ENCODE measurements around the gene YWHAG. TPM values are rescaled to one million over a fixed set of nuclear protein-coding genes. Genes with fewer than 3 reads are reported as not detected.
"Not testable (repeated sequence)": the region's sequence is repeated elsewhere in the genome, so short reads cannot be mapped to it uniquely, and the experiment has no call there.

The YWHAG gene
- total RNA-seq, 2 experiments from 2014 or later = 62.7 to 66.5 TPM

- no peaks in the 10 kb centered on the region for H3K9me3 Mint-ChIP-seq
- ATAC-seq (ENCODE audit: low read depth) = peak; percentile 20
- peak overlapping the region; percentile 100 for H3K27ac Mint-ChIP-seq
- no peaks in the 10 kb centered on the region for H3K27me3 Mint-ChIP-seq
- peaks cover 22% of the 10 kb centered on the region for H3K4me1 Mint-ChIP-seq
- peak; percentile 64 for DNase-seq
- peak overlapping the region; percentile 98 for H3K4me3 Mint-ChIP-seq
- POLR2A ChIA-PET = interaction anchor here (0.6 to 3.5 kb wide), 18 partner anchors 9 to 440 kb away, joined by 3 to 54 read pairs (median 6); partner anchors contain the start of genes MDH2, RHBDD2, STYXL1 and YWHAG
- H3K36me3 Mint-ChIP-seq = peaks cover 3% of the 10 kb centered on the region
These were observed 40.1 kb downstream of the YWHAG start for GRCh38 chr7:76318488-76319353.

GRCh38 chr7:76317782-76318487, 40.9 kb downstream of the YWHAG start:
- POLR2A ChIA-PET = interaction anchor here (0.6 to 3.5 kb wide), 22 partner anchors 9 to 439 kb away, joined by 3 to 54 read pairs (median 4); partner anchors contain the start of genes HSPB1, MDH2, RHBDD2 and STYXL1
- no peaks in the 10 kb centered on the region for H3K9me3 Mint-ChIP-seq
- peak overlapping the region; percentile 98 for H3K4me3 Mint-ChIP-seq
- H3K36me3 Mint-ChIP-seq = peaks cover 3% of the 10 kb centered on the region
- H3K27ac Mint-ChIP-seq = peak overlapping the region; percentile 100
- peak; percentile 96 for ATAC-seq (ENCODE audit: low read depth)
- peak; percentile 96 for DNase-seq
- peaks cover 22% of the 10 kb centered on the region for H3K4me1 Mint-ChIP-seq
- no peaks in the 10 kb centered on the region for H3K27me3 Mint-ChIP-seq

- no peaks in the 10 kb centered on the region for H3K27me3 Mint-ChIP-seq
- no peaks in the 10 kb centered on the region for H3K9me3 Mint-ChIP-seq
- H3K36me3 Mint-ChIP-seq = peaks cover 3% of the 10 kb centered on the region
- DNase-seq (no peak), ATAC-seq (ENCODE audit: low read depth) (no peak)
- H3K4me3 Mint-ChIP-seq = peak overlapping the region; percentile 98
- H3K4me1 Mint-ChIP-seq = peaks cover 20% of the 10 kb centered on the region
- H3K27ac Mint-ChIP-seq = peak overlapping the region; percentile 100
- POLR2A ChIA-PET = interaction anchor here (0.6 to 3.5 kb wide), 16 partner anchors 8 to 1660 kb away, joined by 3 to 54 read pairs (median 6); partner anchors contain the start of genes GTF2I, HSPB1, MDH2 and RHBDD2
These were observed 41.6 kb downstream of the YWHAG start for GRCh38 chr7:76316984-76317781.

- no peak for ATAC-seq (ENCODE audit: low read depth)
- no peaks in the 10 kb centered on the region for H3K9me3 Mint-ChIP-seq
- H3K27ac Mint-ChIP-seq = no peak overlapping the region
These were observed 43.4 kb downstream of the YWHAG start for GRCh38 chr7:76315364-76315763.

GRCh38 chr7:76314740-76315139, 44.1 kb downstream of the YWHAG start:
- ATAC-seq (ENCODE audit: low read depth); H3K9me3 Mint-ChIP-seq; H3K27ac Mint-ChIP-seq; H3K36me3 Mint-ChIP-seq; DNase-seq; H3K27me3 Mint-ChIP-seq; H3K4me3 Mint-ChIP-seq: not testable (repeated sequence)
- POLR2A ChIA-PET = interaction anchor here (0.7 to 1.6 kb wide), 3 partner anchors 44 to 85 kb away, joined by 4 to 6 read pairs (median 5); partner anchors contain the start of gene YWHAG
- peaks cover 17% of the 10 kb centered on the region for H3K4me1 Mint-ChIP-seq

More at GRCh38 chr7:76315364-76315763, 43.4 kb downstream of the YWHAG start:
- H3K36me3 Mint-ChIP-seq = peaks cover 3% of the 10 kb centered on the region
- peaks cover 20% of the 10 kb centered on the region for H3K4me1 Mint-ChIP-seq
- no peak overlapping the region for H3K4me3 Mint-ChIP-seq
- no peaks in the 10 kb centered on the region for H3K27me3 Mint-ChIP-seq
- DNase-seq = no peak
- POLR2A ChIA-PET = no interaction called here

GRCh38 chr7:76314042-76314721, 44.6 kb downstream of the YWHAG start:
- DNase-seq = peak; percentile 98
- Mint-ChIP-seq H3K27me3 (no peaks in the 10 kb centered on the region), H3K9me3 (no peaks in the 10 kb centered on the region), H3K4me3 (peak overlapping the region; percentile 68), H3K27ac (peak overlapping the region; percentile 85), H3K4me1 (peaks cover 17% of the 10 kb centered on the region), H3K36me3 (peaks cover 1% of the 10 kb centered on the region)
- peak; percentile 46 for ATAC-seq (ENCODE audit: low read depth)
- POLR2A ChIA-PET = interaction anchor here (0.7 to 1.6 kb wide), 4 partner anchors 44 to 136 kb away, joined by 4 to 6 read pairs (median 4); partner anchors contain the start of gene YWHAG

GRCh38 chr7:76311838-76312237, 47.0 kb downstream of the YWHAG start:
- H3K27ac Mint-ChIP-seq; POLR2A ChIA-PET; H3K4me1 Mint-ChIP-seq; DNase-seq; H3K9me3 Mint-ChIP-seq; H3K36me3 Mint-ChIP-seq; ATAC-seq (ENCODE audit: low read depth); H3K27me3 Mint-ChIP-seq; H3K4me3 Mint-ChIP-seq: not testable (repeated sequence)

- Mint-ChIP-seq H3K4me3 (no peak overlapping the region), H3K36me3 (no peaks in the 10 kb centered on the region), H3K27ac (no peak overlapping the region), H3K27me3 (no peaks in the 10 kb centered on the region), H3K9me3 (no peaks in the 10 kb centered on the region), H3K4me1 (peaks cover 4% of the 10 kb centered on the region)
- POLR2A ChIA-PET = interaction anchor here (1.7 kb wide), 1 partner anchor 8 kb away, joined by 5 read pairs; no protein-coding TSS in a partner anchor
- DNase-seq = no peak
- no peak for ATAC-seq (ENCODE audit: low read depth)
These were observed 48.5 kb downstream of the YWHAG start for GRCh38 chr7:76310102-76310957.

- not testable (repeated sequence) for H3K36me3 Mint-ChIP-seq; DNase-seq; H3K9me3 Mint-ChIP-seq; ATAC-seq (ENCODE audit: low read depth); H3K4me3 Mint-ChIP-seq; H3K4me1 Mint-ChIP-seq; H3K27me3 Mint-ChIP-seq; H3K27ac Mint-ChIP-seq
- POLR2A ChIA-PET = interaction anchor here (1.7 kb wide), 1 partner anchor 9 kb away, joined by 5 read pairs; no protein-coding TSS in a partner anchor
These were observed 49.3 kb downstream of the YWHAG start for GRCh38 chr7:76309341-76310101.

- POLR2A ChIA-PET = interaction anchor here (1.7 kb wide), 1 partner anchor 9 kb away, joined by 5 read pairs; no protein-coding TSS in a partner anchor
- not testable (repeated sequence) for ATAC-seq (ENCODE audit: low read depth); DNase-seq; H3K4me1 Mint-ChIP-seq; H3K4me3 Mint-ChIP-seq; H3K9me3 Mint-ChIP-seq; H3K27ac Mint-ChIP-seq; H3K36me3 Mint-ChIP-seq; H3K27me3 Mint-ChIP-seq
These were observed 49.9 kb downstream of the YWHAG start for GRCh38 chr7:76308874-76309273.

- Mint-ChIP-seq H3K27ac (no peak overlapping the region), H3K27me3 (peaks cover 18% of the 10 kb centered on the region), H3K4me1 (peaks cover 14% of the 10 kb centered on the region), H3K9me3 (no peaks in the 10 kb centered on the region), H3K4me3 (no peak overlapping the region), H3K36me3 (peaks cover 2% of the 10 kb centered on the region)
- no peak for DNase-seq
- POLR2A ChIA-PET = no interaction called here
- no peak for ATAC-seq (ENCODE audit: low read depth)
These were observed 53.9 kb downstream of the YWHAG start for GRCh38 chr7:76304888-76305375.

Measured in activated naive CD8-positive, alpha-beta T cell treated with anti-CD3 and anti-CD28 coated beads, Interleukin-2, amount 10 ng/mL, durations not matched to agents 7 days and 5 days (primary cell).